ENCODE results near the gene OR2M2. TPM values are rescaled to one million over a fixed set of nuclear protein-coding genes. Genes with fewer than 3 reads are reported as not detected.

The OR2M2 gene
- total and polyA plus RNA-seq, 2 experiments from 2014 or later = not detected

DNA sequence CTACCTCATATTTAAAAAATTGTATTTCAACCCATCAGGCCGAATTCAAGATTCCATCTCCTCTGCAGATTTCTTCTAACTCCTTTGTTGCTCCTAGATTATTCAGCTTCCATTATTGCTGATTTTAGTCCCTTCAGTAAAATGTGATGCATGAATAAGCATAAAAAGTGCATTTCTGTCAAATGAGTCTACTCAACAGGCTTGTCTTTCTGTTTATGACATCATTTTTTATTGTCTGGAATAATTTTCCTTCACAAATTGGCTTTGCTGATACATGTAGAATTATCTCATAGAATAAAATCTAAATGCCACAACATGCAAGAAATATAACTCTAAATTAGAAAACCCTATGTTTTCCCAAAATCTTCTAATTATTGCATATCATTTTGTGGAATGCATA is 31.3 kb upstream of the OR2M2 start:
- in situ Hi-C loops (cut with MboI) = no loop called here
- no peak for TF ChIP-seq EZH2phosphoT487 (IDR thresholded peaks at IDR 0.05; ENCODE audit: insufficient read depth, low read depth)
- no peak for TF ChIP-seq EZH2 (IDR thresholded peaks at IDR 0.05; ENCODE audit: insufficient read depth, poor library complexity, severe bottlenecking)
- Histone ChIP-seq H3K9me2 (ENCODE audit: insufficient read depth) (no peaks in the 10 kb centered on the region), H3K9me3 (ENCODE audit: low read depth) (peaks cover 4% of the 10 kb centered on the region), H2AFZ (no peak overlapping the region), H3F3A (ENCODE audit: insufficient read depth) (no peaks in the 10 kb centered on the region), H4K20me1 (ENCODE audit: insufficient read depth) (no peaks in the 10 kb centered on the region), H3K9ac (no peak overlapping the region), H3K36me3 (ENCODE audit: low read depth) (no peaks in the 10 kb centered on the region), H3K4me1 (ENCODE audit: insufficient read depth) (no peaks in the 10 kb centered on the region), H3K4me2 (ENCODE audit: unreplicated experiment) (no peak overlapping the region), H3K79me2 (ENCODE audit: insufficient read depth) (no peaks in the 10 kb centered on the region), H3K27me3 (replicated peaks; ENCODE audit: insufficient read depth) (no peaks in the 10 kb centered on the region), H3K4me3 (no peak overlapping the region), H3K27ac (no peak overlapping the region)
- no peak for DNase-seq
- WGBS, 2 experiments (ENCODE audit: low coverage in 1 of 2, low lambda C conversion rate in 2 of 2, missing lambda C conversion rate in 2 of 2) = 4 to 8% methylated on average over 1 of the region's 1 CpG

DNA sequence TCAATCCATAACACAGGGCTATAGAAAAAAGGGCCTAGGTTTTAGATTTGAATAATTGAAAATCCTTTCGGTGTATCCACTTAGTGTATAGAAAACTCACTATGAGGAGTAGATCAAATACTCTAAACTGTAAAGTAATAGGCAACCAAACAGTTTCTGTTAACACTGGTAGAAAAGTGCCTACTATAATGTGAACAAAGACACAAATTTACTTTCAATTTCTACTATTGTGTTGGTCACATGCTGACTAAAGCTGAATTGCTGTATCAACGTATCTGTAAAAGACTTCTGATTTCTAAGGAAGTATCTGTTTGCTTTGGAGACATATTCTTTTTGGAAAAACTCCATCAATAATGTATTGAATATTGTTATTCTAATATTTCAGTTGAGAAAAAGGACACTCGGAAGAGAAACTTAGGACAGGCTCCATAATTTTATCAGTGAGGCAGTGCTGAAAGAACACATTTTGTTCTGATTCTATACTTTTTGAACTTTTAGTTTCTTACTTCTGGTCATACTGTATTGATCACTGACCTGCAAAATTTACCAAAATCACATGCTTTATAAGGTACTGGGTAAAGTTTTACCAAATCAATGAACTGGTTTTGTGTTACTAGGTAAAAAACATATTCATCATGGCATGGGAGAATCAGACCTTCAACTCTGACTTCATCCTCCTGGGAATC is 30.0 kb upstream of the OR2M2 start, which contains the start of gene OR2M5:
Gene OR2M5, plus strand, starts transcription at position 636 of the 686 bp plus-strand sequence. Its CDS starts 0 bp downstream, at position 636.
- Histone ChIP-seq H3K4me3 (no peak within 1 kb of the TSS), H3K27me3 (replicated peaks; ENCODE audit: insufficient read depth) (no peaks in the 10 kb centered on the region), H3K36me3 (ENCODE audit: low read depth) (no peaks in the 10 kb centered on the region), H3K9ac (no peak within 1 kb of the TSS), H3K9me3 (ENCODE audit: low read depth) (peaks cover 4% of the 10 kb centered on the region), H3K27ac (no peak within 1 kb of the TSS), H3K4me1 (ENCODE audit: insufficient read depth) (no peaks in the 10 kb centered on the region), H3K4me2 (ENCODE audit: unreplicated experiment) (no peak within 1 kb of the TSS), H3F3A (ENCODE audit: insufficient read depth) (no peaks in the 10 kb centered on the region), H3K79me2 (ENCODE audit: insufficient read depth) (no peaks in the 10 kb centered on the region), H4K20me1 (ENCODE audit: insufficient read depth) (no peaks in the 10 kb centered on the region), H3K9me2 (ENCODE audit: insufficient read depth) (no peaks in the 10 kb centered on the region), H2AFZ (no peak within 1 kb of the TSS)
- DNase-seq = no peak
- in situ Hi-C loops (cut with MboI) = no loop called here
- TF ChIP-seq EZH2phosphoT487 (IDR thresholded peaks at IDR 0.05; ENCODE audit: insufficient read depth, low read depth) = no peak
- TF ChIP-seq EZH2 (IDR thresholded peaks at IDR 0.05; ENCODE audit: insufficient read depth, poor library complexity, severe bottlenecking) = no peak
- WGBS, 2 experiments (ENCODE audit: low coverage in 1 of 2, low lambda C conversion rate in 2 of 2, missing lambda C conversion rate in 2 of 2) = 29 to 30% methylated on average over 3 of the region's 3 CpGs

DNA sequence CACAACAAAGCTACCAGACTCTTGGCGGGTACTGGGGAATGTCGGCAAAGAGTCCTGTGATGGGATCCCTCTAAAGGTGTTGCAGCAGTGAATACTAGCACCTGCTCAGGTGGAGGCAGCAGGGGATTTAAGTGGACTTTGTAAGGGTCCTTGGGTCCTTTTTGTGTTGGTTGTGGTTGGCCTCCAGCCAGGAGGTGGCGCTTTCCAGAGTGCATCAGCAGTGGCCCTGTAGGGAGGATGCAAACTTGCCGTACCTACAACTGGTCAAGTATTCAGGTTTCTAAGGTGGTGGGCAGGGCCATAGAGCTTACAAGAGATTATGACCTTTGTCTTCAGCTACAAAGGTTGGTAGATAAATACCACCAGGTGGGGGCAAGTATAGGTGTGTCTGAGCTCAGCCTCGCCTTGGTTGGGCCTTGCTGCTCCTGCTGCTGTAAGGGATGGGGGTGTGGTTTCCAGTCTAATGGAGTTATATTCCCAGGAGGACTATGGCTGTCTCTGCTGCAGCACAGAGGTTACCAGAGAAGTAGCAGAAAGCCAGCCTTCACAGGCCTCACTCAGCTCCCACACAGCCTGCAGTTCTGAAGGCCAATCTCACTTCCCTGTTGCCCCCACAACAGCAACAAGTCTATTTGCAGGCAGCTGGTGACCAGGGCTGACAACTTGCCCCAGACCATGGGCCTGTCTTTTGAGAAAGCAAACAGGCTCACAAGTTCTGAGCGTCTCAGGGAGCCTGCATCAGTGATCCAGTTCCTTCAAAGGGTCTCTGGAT is 22.4 kb upstream of the OR2M2 start:
- no peak for DNase-seq
- Histone ChIP-seq H3K4me3 (no peak overlapping the region), H3K79me2 (ENCODE audit: insufficient read depth) (no peaks in the 10 kb centered on the region), H4K20me1 (ENCODE audit: insufficient read depth) (no peaks in the 10 kb centered on the region), H3K27ac (no peak overlapping the region), H3K4me2 (ENCODE audit: unreplicated experiment) (no peak overlapping the region), H3K36me3 (ENCODE audit: low read depth) (no peaks in the 10 kb centered on the region), H3K9me3 (ENCODE audit: low read depth) (no peaks in the 10 kb centered on the region), H3K9ac (no peak overlapping the region), H3F3A (ENCODE audit: insufficient read depth) (no peaks in the 10 kb centered on the region), H3K9me2 (ENCODE audit: insufficient read depth) (no peaks in the 10 kb centered on the region), H2AFZ (no peak overlapping the region), H3K27me3 (replicated peaks; ENCODE audit: insufficient read depth) (no peaks in the 10 kb centered on the region), H3K4me1 (ENCODE audit: insufficient read depth) (no peaks in the 10 kb centered on the region)
- in situ Hi-C loops (cut with MboI) = no loop called here
- WGBS, 2 experiments (ENCODE audit: low coverage in 1 of 2, low lambda C conversion rate in 2 of 2, missing lambda C conversion rate in 2 of 2) = 48 to 51% methylated on average over 6 of the region's 6 CpGs
- TF ChIP-seq EZH2 (IDR thresholded peaks at IDR 0.05; ENCODE audit: insufficient read depth, poor library complexity, severe bottlenecking) = no peak
- no peak for TF ChIP-seq EZH2phosphoT487 (IDR thresholded peaks at IDR 0.05; ENCODE audit: insufficient read depth, low read depth)

DNA sequence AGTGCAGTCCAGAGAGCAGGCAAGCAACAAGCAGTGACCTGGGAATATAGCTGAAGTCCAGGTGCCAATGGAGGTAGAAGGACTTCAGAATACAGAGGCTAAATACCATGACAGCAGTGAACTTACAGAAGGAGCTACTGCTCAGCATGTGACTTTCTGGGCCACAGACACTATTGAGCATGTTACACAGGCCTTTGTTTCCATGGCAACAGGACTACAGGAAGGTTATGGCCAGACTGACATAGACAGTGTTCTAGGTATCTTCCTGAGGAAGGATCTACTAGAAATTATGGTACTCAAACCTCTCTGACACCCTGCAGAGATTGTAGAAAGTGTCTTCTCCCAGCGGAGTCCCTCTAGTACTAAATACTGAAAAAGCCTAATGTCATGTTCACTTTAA is 18.7 kb upstream of the OR2M2 start:
- Histone ChIP-seq H3K27ac (no peak overlapping the region), H3K4me2 (ENCODE audit: unreplicated experiment) (no peak overlapping the region), H3K9me3 (ENCODE audit: low read depth) (no peaks in the 10 kb centered on the region), H3K79me2 (ENCODE audit: insufficient read depth) (no peaks in the 10 kb centered on the region), H3K27me3 (replicated peaks; ENCODE audit: insufficient read depth) (no peaks in the 10 kb centered on the region), H3K4me3 (no peak overlapping the region), H3K4me1 (ENCODE audit: insufficient read depth) (no peaks in the 10 kb centered on the region), H2AFZ (no peak overlapping the region), H4K20me1 (ENCODE audit: insufficient read depth) (no peaks in the 10 kb centered on the region), H3F3A (ENCODE audit: insufficient read depth) (no peaks in the 10 kb centered on the region), H3K9me2 (ENCODE audit: insufficient read depth) (no peaks in the 10 kb centered on the region), H3K36me3 (ENCODE audit: low read depth) (no peaks in the 10 kb centered on the region), H3K9ac (no peak overlapping the region)
- in situ Hi-C loops (cut with MboI) = no loop called here
- TF ChIP-seq EZH2 (IDR thresholded peaks at IDR 0.05; ENCODE audit: insufficient read depth, poor library complexity, severe bottlenecking) (no peak), EZH2phosphoT487 (IDR thresholded peaks at IDR 0.05; ENCODE audit: insufficient read depth, low read depth) (no peak)
- WGBS, 2 experiments (ENCODE audit: low coverage in 1 of 2, low lambda C conversion rate in 2 of 2, missing lambda C conversion rate in 2 of 2) = 19 to 25% methylated on average over 1 of the region's 1 CpG
- no peak for DNase-seq

Data from GM23248 (cell line).